ENCODE results near the gene DPP7.

DNA sequence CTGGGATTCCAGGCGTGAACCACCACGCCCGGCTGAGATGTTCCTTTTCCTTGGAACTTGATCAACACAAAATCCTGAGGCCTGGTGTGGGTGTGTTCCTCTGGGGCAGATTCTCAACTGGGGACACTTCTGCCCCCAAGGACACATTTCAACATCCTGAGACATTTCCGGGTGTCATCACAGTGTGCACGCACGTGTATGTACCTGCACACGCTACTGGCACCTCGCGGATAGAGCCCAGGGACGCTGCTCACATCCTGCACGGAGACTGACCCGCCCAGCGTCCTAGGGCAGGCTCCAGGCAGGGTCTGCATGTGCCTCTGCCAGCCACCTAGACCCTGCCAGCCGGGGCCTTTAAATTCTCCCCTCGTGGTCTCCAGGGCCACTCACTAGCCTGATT, 52.1 kb downstream of the DPP7 start:
- TF ChIP-seq POLR2A (IDR thresholded peaks at IDR 0.05; ENCODE audit: low read depth, low read length): no peak
- TF ChIP-seq PML (IDR thresholded peaks at IDR 0.05; ENCODE audit: low read length): no peak
